Measurements from ENCODE around the gene ZEB1.

The ZEB1 gene

DNA sequence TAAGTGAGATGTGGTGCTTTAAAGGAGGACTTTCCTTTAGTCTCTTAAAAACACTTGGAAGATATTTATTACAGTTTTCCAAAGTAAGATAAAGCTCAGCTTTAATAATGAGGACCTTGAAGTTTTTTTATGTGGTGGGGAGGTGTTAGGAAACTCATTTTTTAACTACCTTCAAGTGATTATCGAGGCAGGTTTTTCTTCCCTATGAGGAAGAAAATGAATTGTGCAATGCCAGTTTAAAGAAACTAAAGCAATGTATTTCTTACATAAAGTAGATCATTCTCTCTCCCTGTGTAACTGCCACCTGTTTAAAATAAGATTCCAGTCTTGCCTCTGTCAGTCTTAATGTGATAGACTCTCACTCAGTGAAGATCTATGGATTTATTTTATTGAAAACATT lies 27.9 kb downstream of the ZEB1 start:
- H3F3A ChIP-seq (ENCODE audit: insufficient read depth) = no peaks in the 10 kb centered on the region
- H3K9me3 ChIP-seq (ENCODE audit: insufficient read depth, low read length) = no peaks in the 10 kb centered on the region
- H3K27me3 ChIP-seq (ENCODE audit: low read length) = no peaks in the 10 kb centered on the region
- H3K27ac ChIP-seq (ENCODE audit: low read depth, low read length) = no peak overlapping the region
- no peak overlapping the region for H2AFZ ChIP-seq (ENCODE audit: low read depth, low read length, severe bottlenecking)
- peaks cover 81% of the 10 kb centered on the region for H4K20me1 ChIP-seq (ENCODE audit: low read depth, low read length)
- H3K36me3 ChIP-seq (ENCODE audit: low read length) = no peaks in the 10 kb centered on the region
- TF ChIP-seq, protein P1, sequence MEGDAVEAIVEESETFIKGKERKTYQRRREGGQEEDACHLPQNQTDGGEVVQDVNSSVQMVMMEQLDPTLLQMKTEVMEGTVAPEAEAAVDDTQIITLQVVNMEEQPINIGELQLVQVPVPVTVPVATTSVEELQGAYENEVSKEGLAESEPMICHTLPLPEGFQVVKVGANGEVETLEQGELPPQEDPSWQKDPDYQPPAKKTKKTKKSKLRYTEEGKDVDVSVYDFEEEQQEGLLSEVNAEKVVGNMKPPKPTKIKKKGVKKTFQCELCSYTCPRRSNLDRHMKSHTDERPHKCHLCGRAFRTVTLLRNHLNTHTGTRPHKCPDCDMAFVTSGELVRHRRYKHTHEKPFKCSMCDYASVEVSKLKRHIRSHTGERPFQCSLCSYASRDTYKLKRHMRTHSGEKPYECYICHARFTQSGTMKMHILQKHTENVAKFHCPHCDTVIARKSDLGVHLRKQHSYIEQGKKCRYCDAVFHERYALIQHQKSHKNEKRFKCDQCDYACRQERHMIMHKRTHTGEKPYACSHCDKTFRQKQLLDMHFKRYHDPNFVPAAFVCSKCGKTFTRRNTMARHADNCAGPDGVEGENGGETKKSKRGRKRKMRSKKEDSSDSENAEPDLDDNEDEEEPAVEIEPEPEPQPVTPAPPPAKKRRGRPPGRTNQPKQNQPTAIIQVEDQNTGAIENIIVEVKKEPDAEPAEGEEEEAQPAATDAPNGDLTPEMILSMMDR (IDR thresholded peaks at IDR 0.05; ENCODE audit: insufficient read depth, low read length, poor library complexity, severe bottlenecking) = no peak
- no peak overlapping the region for H3K9ac ChIP-seq (ENCODE audit: low read length)
- H3K4me2 ChIP-seq (ENCODE audit: low read depth, low read length, poor library complexity, severe bottlenecking) = no peak overlapping the region
- peaks cover 89% of the 10 kb centered on the region for H3K79me2 ChIP-seq (ENCODE audit: insufficient read depth, low read length)
- no peaks in the 10 kb centered on the region for H3K9me2 ChIP-seq (replicated peaks; ENCODE audit: insufficient read depth, low read length)
- H3K4me3 ChIP-seq (ENCODE audit: insufficient read depth, low read length, poor library complexity, severe bottlenecking) = no peak overlapping the region

GRCh38 chr10:31347705-31348104 lies 28.7 kb downstream of the ZEB1 start:
- Histone ChIP-seq H3K36me3 (ENCODE audit: low read length) (no peaks in the 10 kb centered on the region), H3F3A (ENCODE audit: insufficient read depth) (no peaks in the 10 kb centered on the region), H3K79me2 (ENCODE audit: insufficient read depth, low read length) (peaks cover 89% of the 10 kb centered on the region), H3K4me2 (ENCODE audit: low read depth, low read length, poor library complexity, severe bottlenecking) (no peak overlapping the region), H3K4me3 (ENCODE audit: insufficient read depth, low read length, poor library complexity, severe bottlenecking) (no peak overlapping the region), H2AFZ (ENCODE audit: low read depth, low read length, severe bottlenecking) (no peak overlapping the region), H3K9ac (ENCODE audit: low read length) (no peak overlapping the region), H3K27ac (ENCODE audit: low read depth, low read length) (no peak overlapping the region), H3K27me3 (ENCODE audit: low read length) (no peaks in the 10 kb centered on the region), H3K9me3 (ENCODE audit: insufficient read depth, low read length) (no peaks in the 10 kb centered on the region), H3K9me2 (replicated peaks; ENCODE audit: insufficient read depth, low read length) (no peaks in the 10 kb centered on the region), H4K20me1 (ENCODE audit: low read depth, low read length) (peaks cover 82% of the 10 kb centered on the region)
- no peak for TF ChIP-seq EZH2phosphoT487 (conservative IDR thresholded peaks at IDR 0.05; ENCODE audit: low read length)
- TF ChIP-seq, protein P1 (IDR thresholded peaks at IDR 0.05; ENCODE audit: insufficient read depth, low read length, poor library complexity, severe bottlenecking) = no peak

DNA sequence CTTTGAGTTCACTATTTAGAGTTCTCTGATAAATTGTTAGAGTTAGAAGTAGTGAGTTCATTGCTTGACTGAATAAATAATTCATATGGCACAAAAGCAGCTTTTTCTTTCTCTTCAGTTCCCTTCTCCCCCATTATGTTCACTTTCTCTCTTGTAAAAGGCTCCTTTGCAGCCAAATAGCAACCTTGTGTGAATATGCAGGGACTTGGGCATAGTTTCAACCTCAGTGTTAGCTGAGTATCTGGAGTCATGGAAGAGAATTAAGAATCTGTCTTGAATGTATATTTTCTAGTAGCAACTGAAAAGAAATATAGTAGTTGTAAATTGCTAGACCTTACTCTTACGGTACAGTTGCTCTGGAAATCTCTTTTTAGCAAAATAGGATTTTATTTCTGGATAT lies 31.9 kb downstream of the ZEB1 start:
- H3K9ac ChIP-seq (ENCODE audit: low read length) = no peak overlapping the region
- TF ChIP-seq, protein P1 (IDR thresholded peaks at IDR 0.05; ENCODE audit: insufficient read depth, low read length, poor library complexity, severe bottlenecking) = no peak
- TF ChIP-seq EZH2phosphoT487 (conservative IDR thresholded peaks at IDR 0.05; ENCODE audit: low read length) = no peak
- H3K4me3 ChIP-seq (ENCODE audit: insufficient read depth, low read length, poor library complexity, severe bottlenecking) = no peak overlapping the region
- peaks cover 94% of the 10 kb centered on the region for H3K79me2 ChIP-seq (ENCODE audit: insufficient read depth, low read length)
- no peak overlapping the region for H2AFZ ChIP-seq (ENCODE audit: low read depth, low read length, severe bottlenecking)
- H3K36me3 ChIP-seq (ENCODE audit: low read length) = no peaks in the 10 kb centered on the region
- no peaks in the 10 kb centered on the region for H3K27me3 ChIP-seq (ENCODE audit: low read length)
- no peaks in the 10 kb centered on the region for H3K9me2 ChIP-seq (replicated peaks; ENCODE audit: insufficient read depth, low read length)
- H3K4me2 ChIP-seq (ENCODE audit: low read depth, low read length, poor library complexity, severe bottlenecking) = no peak overlapping the region
- peaks cover 65% of the 10 kb centered on the region for H4K20me1 ChIP-seq (ENCODE audit: low read depth, low read length)
- no peaks in the 10 kb centered on the region for H3F3A ChIP-seq (ENCODE audit: insufficient read depth)
- no peaks in the 10 kb centered on the region for H3K9me3 ChIP-seq (ENCODE audit: insufficient read depth, low read length)
- H3K27ac ChIP-seq (ENCODE audit: low read depth, low read length) = no peak overlapping the region
